Keratinocyte (primary cell): Measurements from ENCODE around the gene ZBTB46.

Source experiments
- EZH2 ChIP-seq: IDR thresholded peaks from one replicate; pipeline ENCODE4 v1.6.1; 2012; ENCODE audit warnings: inconsistent platforms, mild to moderate bottlenecking, low read length, moderate library complexity
- TF ChIP-seq, protein P1 (sequence below), 3 experiments: IDR thresholded peaks in 1 of 3; conservative IDR thresholded peaks in 1 of 3; optimal IDR thresholded peaks in 1 of 3; 2 replicates in 2 of 3; 3 replicates in 1 of 3; pipeline versions ENCODE3 to v1.5.1; 2011; ENCODE audit warnings: low read length in 3 of 3, mild to moderate bottlenecking in 3 of 3, moderate library complexity in 2 of 3, control low read depth in 1 of 3, inconsistent platforms in 1 of 3; ENCODE audit not compliant: insufficient read depth in 2 of 3; ENCODE audit errors: extremely low read depth in 1 of 3

DNA sequence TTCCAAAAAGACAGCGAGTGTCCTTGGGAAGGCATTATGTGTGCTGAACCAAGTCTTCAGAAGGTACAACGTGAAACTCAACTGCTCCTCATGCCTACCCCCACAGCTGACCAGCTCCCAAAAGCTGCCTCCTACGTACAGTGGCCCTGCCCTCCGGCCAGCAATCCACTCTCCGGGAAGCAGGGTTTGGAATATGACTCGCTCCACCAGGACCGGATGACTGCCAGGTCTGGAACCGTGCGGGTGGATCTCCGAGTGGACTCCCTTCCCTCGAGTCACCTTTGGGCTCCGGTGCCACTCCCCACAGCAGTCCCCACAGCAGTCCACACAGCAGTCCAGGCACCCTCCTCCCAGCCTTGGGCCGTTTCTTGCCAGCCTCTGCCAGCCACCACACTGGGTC, 4.3 kb downstream of the ZBTB46 start:
- TF ChIP-seq, protein P1, sequence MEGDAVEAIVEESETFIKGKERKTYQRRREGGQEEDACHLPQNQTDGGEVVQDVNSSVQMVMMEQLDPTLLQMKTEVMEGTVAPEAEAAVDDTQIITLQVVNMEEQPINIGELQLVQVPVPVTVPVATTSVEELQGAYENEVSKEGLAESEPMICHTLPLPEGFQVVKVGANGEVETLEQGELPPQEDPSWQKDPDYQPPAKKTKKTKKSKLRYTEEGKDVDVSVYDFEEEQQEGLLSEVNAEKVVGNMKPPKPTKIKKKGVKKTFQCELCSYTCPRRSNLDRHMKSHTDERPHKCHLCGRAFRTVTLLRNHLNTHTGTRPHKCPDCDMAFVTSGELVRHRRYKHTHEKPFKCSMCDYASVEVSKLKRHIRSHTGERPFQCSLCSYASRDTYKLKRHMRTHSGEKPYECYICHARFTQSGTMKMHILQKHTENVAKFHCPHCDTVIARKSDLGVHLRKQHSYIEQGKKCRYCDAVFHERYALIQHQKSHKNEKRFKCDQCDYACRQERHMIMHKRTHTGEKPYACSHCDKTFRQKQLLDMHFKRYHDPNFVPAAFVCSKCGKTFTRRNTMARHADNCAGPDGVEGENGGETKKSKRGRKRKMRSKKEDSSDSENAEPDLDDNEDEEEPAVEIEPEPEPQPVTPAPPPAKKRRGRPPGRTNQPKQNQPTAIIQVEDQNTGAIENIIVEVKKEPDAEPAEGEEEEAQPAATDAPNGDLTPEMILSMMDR (optimal IDR thresholded peaks at IDR 0.05 in 1 of 3, IDR thresholded peaks at IDR 0.05 in 1 of 3, conservative IDR thresholded peaks at IDR 0.05 in 1 of 3; ENCODE audit: extremely low read depth in 1 of 3, insufficient read depth in 2 of 3, low read length in 3 of 3) = no peak
- TF ChIP-seq EZH2 = no peak
